ENCODE data around the gene TRIM56. TPM values are rescaled to one million over a fixed set of nuclear protein-coding genes. Genes with fewer than 3 reads are reported as not detected.
"Not testable (repeated sequence)": the region's sequence is repeated elsewhere in the genome, so short reads cannot be mapped to it uniquely, and the experiment has no call there.

Gene TRIM56
- total and polyA plus RNA-seq, 2 experiments from 2014 or later, result 8.8 to 10.3 TPM

DNA sequence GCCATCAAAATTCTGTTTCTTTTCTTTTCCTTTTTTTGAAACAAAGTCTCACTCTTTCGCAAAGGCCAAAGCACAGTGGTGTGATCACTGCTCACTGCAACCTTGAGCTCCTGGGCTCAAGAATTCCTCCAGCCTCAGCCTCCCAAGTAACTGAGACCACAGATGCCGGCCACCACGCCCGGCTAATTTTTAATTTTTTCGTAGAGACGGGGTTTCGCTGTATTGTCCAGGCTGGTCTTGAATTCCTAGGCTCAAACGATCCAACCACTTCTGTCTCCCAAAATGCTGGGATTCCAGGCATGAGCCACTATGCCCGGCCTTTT lies 25.7 kb upstream of the TRIM56 start:
- H2AFZ ChIP-seq, result no peak overlapping the region
- no peaks in the 10 kb centered on the region for H3K4me1 ChIP-seq (ENCODE audit: insufficient read depth)
- H4K20me1 ChIP-seq (ENCODE audit: insufficient read depth), result no peaks in the 10 kb centered on the region
- no peak overlapping the region for H3K4me2 ChIP-seq (ENCODE audit: unreplicated experiment)
- no peaks in the 10 kb centered on the region for H3K9me2 ChIP-seq (ENCODE audit: insufficient read depth)
- H3K9me3 ChIP-seq (ENCODE audit: low read depth), result no peaks in the 10 kb centered on the region
- H3K9ac ChIP-seq, result no peak overlapping the region
- no peaks in the 10 kb centered on the region for H3K79me2 ChIP-seq (ENCODE audit: insufficient read depth)
- in situ Hi-C loops (cut with MboI), result no loop called here
- TF ChIP-seq EZH2phosphoT487 (IDR thresholded peaks at IDR 0.05; ENCODE audit: insufficient read depth, low read depth) (no peak), EZH2 (IDR thresholded peaks at IDR 0.05; ENCODE audit: insufficient read depth, poor library complexity, severe bottlenecking) (no peak)
- H3F3A ChIP-seq (ENCODE audit: insufficient read depth), result no peaks in the 10 kb centered on the region
- H3K36me3 ChIP-seq (ENCODE audit: low read depth), result no peaks in the 10 kb centered on the region
- peaks cover 55% of the 10 kb centered on the region for H3K27me3 ChIP-seq (replicated peaks; ENCODE audit: insufficient read depth)
- no peak for DNase-seq
- WGBS, 2 experiments (ENCODE audit: low coverage in 1 of 2, low lambda C conversion rate in 2 of 2, missing lambda C conversion rate in 2 of 2), result 12 to 16% methylated on average over 9 of the region's 9 CpGs
- no peak overlapping the region for H3K27ac ChIP-seq
- H3K4me3 ChIP-seq, result no peak overlapping the region

DNA sequence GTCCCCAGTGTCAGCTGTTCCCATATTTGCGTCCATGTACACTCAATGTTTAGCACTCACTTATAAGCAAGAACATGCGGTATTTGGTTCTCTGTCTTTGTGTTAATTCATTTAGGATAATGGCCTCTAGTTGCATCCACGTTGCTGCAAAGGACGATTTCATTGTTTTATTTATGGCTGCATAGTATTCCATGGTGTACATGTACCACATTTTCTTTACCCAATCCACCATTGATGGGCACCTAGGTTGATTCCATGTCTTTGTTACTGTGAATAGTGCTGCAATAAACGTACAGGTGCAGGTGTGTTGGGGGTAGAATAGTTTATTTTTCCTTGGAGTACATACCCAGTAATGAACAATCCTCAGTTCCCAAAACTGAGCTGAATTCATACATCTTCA lies 24.3 kb upstream of the TRIM56 start:
- Histone ChIP-seq H2AFZ (no peak overlapping the region), H4K20me1 (ENCODE audit: insufficient read depth) (no peaks in the 10 kb centered on the region), H3K9me2 (ENCODE audit: insufficient read depth) (no peaks in the 10 kb centered on the region), H3K9me3 (ENCODE audit: low read depth) (no peaks in the 10 kb centered on the region), H3K27me3 (replicated peaks; ENCODE audit: insufficient read depth) (peaks cover 48% of the 10 kb centered on the region), H3K4me3 (no peak overlapping the region), H3F3A (ENCODE audit: insufficient read depth) (no peaks in the 10 kb centered on the region), H3K4me1 (ENCODE audit: insufficient read depth) (no peaks in the 10 kb centered on the region), H3K27ac (no peak overlapping the region), H3K36me3 (ENCODE audit: low read depth) (no peaks in the 10 kb centered on the region), H3K79me2 (ENCODE audit: insufficient read depth) (no peaks in the 10 kb centered on the region), H3K9ac (no peak overlapping the region), H3K4me2 (ENCODE audit: unreplicated experiment) (no peak overlapping the region)
- 51 to 54% methylated on average over 5 of the region's 5 CpGs for WGBS, 2 experiments (ENCODE audit: low coverage in 1 of 2, low lambda C conversion rate in 2 of 2, missing lambda C conversion rate in 2 of 2)
- TF ChIP-seq EZH2 (IDR thresholded peaks at IDR 0.05; ENCODE audit: insufficient read depth, poor library complexity, severe bottlenecking) (no peak), EZH2phosphoT487 (IDR thresholded peaks at IDR 0.05; ENCODE audit: insufficient read depth, low read depth) (no peak)
- in situ Hi-C loops (cut with MboI), result no loop called here
- DNase-seq, result no peak

DNA sequence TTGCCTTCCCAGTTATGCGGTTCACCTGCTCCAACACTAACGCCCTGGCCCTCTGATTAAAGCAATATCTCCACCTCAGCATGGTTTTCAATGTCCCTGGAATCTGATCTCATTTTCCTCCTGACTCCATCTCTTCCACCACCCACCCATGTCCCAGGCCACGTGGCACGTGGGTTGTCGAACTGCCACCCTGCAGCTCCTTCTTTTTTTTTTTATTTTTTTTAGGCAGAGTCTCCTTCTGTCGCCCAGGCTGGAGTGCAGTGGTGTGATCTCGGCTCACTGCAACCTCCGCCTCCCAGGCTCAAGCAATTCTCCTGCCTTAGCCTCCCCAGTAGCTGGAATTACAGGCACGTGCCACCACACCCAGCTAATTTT lies 21.1 kb upstream of the TRIM56 start:
- DNase-seq; H3K27ac ChIP-seq; in situ Hi-C loops (cut with MboI); H3K9ac ChIP-seq; H3K9me2 ChIP-seq (ENCODE audit: insufficient read depth); H3K9me3 ChIP-seq (ENCODE audit: low read depth); H3K4me1 ChIP-seq (ENCODE audit: insufficient read depth); H3K4me2 ChIP-seq (ENCODE audit: unreplicated experiment); H3K4me3 ChIP-seq; H2AFZ ChIP-seq; H3F3A ChIP-seq (ENCODE audit: insufficient read depth); H3K36me3 ChIP-seq (ENCODE audit: low read depth); H4K20me1 ChIP-seq (ENCODE audit: insufficient read depth); H3K79me2 ChIP-seq (ENCODE audit: insufficient read depth): not testable (repeated sequence)
- peaks cover 34% of the 10 kb centered on the region for H3K27me3 ChIP-seq (replicated peaks; ENCODE audit: insufficient read depth)
- 41 to 43% methylated on average over 9 of the region's 9 CpGs for WGBS, 2 experiments (ENCODE audit: low coverage in 1 of 2, low lambda C conversion rate in 2 of 2, missing lambda C conversion rate in 2 of 2)

DNA sequence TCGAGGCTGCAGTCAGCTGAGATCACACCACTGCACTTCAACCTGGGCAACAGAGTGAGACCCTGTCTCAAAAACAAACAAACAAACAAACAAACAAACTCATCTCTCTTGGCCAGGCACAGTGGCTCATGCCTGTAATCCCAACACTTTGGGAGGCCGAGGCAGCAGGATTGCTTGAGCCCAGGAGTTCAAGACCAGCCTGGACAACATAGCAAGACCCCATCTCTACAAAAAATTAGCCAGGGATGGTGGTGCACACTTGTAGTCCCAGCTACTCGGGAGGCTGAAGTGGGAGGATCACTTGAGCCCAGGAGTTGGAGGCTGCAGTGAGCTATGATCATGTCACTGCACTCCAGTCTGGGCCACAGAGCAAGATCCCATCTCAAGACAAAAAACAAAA lies 20.1 kb upstream of the TRIM56 start:
- in situ Hi-C loops (cut with MboI); H4K20me1 ChIP-seq (ENCODE audit: insufficient read depth); H3K4me2 ChIP-seq (ENCODE audit: unreplicated experiment); H3K4me3 ChIP-seq; H3K36me3 ChIP-seq (ENCODE audit: low read depth); H3K9ac ChIP-seq; H3K9me2 ChIP-seq (ENCODE audit: insufficient read depth); H3K4me1 ChIP-seq (ENCODE audit: insufficient read depth); DNase-seq; H3K79me2 ChIP-seq (ENCODE audit: insufficient read depth); H3K9me3 ChIP-seq (ENCODE audit: low read depth); H3K27ac ChIP-seq; H3F3A ChIP-seq (ENCODE audit: insufficient read depth); H2AFZ ChIP-seq: not testable (repeated sequence)
- WGBS, 2 experiments (ENCODE audit: low coverage in 1 of 2, low lambda C conversion rate in 2 of 2, missing lambda C conversion rate in 2 of 2), result 15 to 16% methylated on average over 3 of the region's 3 CpGs
- H3K27me3 ChIP-seq (replicated peaks; ENCODE audit: insufficient read depth), result peaks cover 34% of the 10 kb centered on the region

DNA sequence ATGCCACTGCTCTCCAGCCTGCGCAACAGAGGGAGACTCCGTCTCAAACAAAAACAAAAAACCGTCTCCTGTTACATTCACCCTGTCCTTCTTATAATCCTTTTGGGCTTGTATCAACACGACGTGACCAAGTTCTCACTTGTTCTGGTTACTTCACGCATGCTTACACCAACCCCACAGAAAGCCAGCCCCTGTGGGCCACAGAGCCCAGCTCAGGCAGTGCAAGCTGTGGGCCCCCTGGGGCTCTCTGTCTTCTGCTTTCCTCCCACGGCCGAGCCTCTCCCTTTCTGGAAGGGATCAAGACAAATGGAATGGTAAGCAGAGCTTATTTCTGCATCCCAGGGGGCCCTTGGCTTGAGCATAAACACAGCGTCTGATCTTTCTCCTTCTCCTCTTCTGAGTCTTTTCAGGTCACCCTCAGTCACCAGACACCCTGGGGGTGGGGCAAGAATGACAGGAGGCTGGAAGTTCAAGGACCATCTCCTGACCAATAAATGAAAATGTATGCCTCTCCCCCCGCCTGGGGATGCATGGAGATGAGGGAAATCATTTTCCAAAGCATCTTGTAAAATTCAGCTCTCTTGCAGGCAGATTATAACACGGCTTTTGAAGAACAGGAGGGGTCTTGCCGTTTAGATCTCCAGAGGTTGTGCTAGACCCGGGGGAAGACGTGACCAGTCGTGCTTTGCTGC lies 19.0 kb upstream of the TRIM56 start:
- Histone ChIP-seq H3K9me2 (ENCODE audit: insufficient read depth) (no peaks in the 10 kb centered on the region), H4K20me1 (ENCODE audit: insufficient read depth) (no peaks in the 10 kb centered on the region), H3K36me3 (ENCODE audit: low read depth) (no peaks in the 10 kb centered on the region), H3K4me3 (no peak overlapping the region), H3K9ac (no peak overlapping the region), H3F3A (ENCODE audit: insufficient read depth) (no peaks in the 10 kb centered on the region), H3K4me2 (ENCODE audit: unreplicated experiment) (no peak overlapping the region), H3K4me1 (ENCODE audit: insufficient read depth) (no peaks in the 10 kb centered on the region), H3K27me3 (replicated peaks; ENCODE audit: insufficient read depth) (peaks cover 36% of the 10 kb centered on the region), H3K9me3 (ENCODE audit: low read depth) (no peaks in the 10 kb centered on the region), H3K27ac (no peak overlapping the region), H3K79me2 (ENCODE audit: insufficient read depth) (no peaks in the 10 kb centered on the region), H2AFZ (no peak overlapping the region)
- TF ChIP-seq EZH2phosphoT487 (IDR thresholded peaks at IDR 0.05; ENCODE audit: insufficient read depth, low read depth), result no peak
- no peak for TF ChIP-seq EZH2 (IDR thresholded peaks at IDR 0.05; ENCODE audit: insufficient read depth, poor library complexity, severe bottlenecking)
- 26 to 30% methylated on average over 15 of the region's 15 CpGs for WGBS, 2 experiments (ENCODE audit: low coverage in 1 of 2, low lambda C conversion rate in 2 of 2, missing lambda C conversion rate in 2 of 2)
- in situ Hi-C loops (cut with MboI), result no loop called here
- no peak for DNase-seq
